SK-N-SH treated with all-trans-retinoic acid at 6 μM for 48 hours (cell line): ENCODE measurements around the gene NHP2.

Source experiments
- PPARA ChIP-seq: fragments of 250-450 bp; sonication (Bioruptor Pico); IDR thresholded peaks from 2 replicates; pipeline ENCODE4 v1.5.0; 2020; ENCODE audit warnings: mild to moderate bottlenecking, borderline replicate concordance
- SNAI2 ChIP-seq: fragments of 250-450 bp; sonication (Bioruptor Pico); IDR thresholded peaks from 2 replicates; pipeline ENCODE4 v1.5.0; 2020; ENCODE audit warnings: mild to moderate bottlenecking, moderate library complexity
- ZFP30 ChIP-seq: fragments of 450-650 bp; formaldehyde crosslinking; IDR thresholded peaks from 2 replicates; pipeline ENCODE4 v1.5.0; 2022; ENCODE audit warnings: mild to moderate bottlenecking, moderate library complexity
- ZNF565 ChIP-seq: fragments of 450-650 bp; formaldehyde crosslinking; conservative IDR thresholded peaks from 2 replicates; pipeline ENCODE4 v1.5.0; 2020; ENCODE audit warnings: low read depth, mild to moderate bottlenecking, moderate library complexity
- TF ChIP-seq, protein P1 (sequence below): fragments of 250-450 bp; sonication (Bioruptor Pico); IDR thresholded peaks from 2 replicates; pipeline ENCODE4 v1.5.1; 2020; ENCODE audit warnings: low read depth, mild to moderate bottlenecking, moderate library complexity

DNA sequence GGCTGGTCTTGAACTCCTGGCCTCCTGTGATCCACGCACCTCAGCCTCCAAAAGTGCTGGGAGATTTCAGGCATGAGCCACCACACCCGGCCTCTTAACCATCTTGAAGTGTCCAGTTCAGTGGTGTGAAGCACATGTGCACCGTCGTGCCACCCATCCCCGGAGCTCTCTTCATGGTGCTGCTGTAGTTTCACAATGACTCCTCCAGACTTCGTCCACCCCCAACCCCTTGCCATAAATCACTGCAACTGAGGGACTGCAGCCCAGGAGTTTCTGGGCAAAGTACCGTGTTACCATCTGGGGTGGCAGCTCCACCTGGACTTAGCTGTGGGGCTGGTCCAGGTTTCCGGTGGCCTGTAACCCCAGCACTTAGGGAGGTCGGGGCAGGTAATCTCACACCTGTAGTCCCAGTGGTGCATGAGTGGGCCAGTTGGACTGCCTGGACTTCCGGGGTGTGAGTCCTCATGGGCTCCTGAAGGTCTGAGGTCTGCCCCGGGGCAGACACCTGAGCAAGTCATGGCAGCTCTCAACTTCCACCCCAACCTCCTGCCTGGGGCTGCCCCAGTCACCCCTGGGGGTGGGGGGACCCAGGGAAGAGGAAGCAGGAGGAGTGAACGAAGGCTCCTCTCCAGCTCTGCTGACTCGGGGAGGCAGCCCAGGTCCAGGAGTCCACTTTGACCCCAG is 47.0 kb downstream of the NHP2 start:
- TF ChIP-seq, protein P1, sequence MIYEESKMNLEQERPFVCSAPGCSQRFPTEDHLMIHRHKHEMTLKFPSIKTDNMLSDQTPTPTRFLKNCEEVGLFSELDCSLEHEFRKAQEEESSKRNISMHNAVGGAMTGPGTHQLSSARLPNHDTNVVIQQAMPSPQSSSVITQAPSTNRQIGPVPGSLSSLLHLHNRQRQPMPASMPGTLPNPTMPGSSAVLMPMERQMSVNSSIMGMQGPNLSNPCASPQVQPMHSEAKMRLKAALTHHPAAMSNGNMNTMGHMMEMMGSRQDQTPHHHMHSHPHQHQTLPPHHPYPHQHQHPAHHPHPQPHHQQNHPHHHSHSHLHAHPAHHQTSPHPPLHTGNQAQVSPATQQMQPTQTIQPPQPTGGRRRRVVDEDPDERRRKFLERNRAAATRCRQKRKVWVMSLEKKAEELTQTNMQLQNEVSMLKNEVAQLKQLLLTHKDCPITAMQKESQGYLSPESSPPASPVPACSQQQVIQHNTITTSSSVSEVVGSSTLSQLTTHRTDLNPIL (CRISPR knock-in tag), result no peak
- TF ChIP-seq ZNF565 (no peak), PPARA (no peak), ZFP30 (CRISPR knock-in tag) (no peak), SNAI2 (CRISPR knock-in tag) (no peak)
